IgD-negative memory B cell (primary cell): ENCODE results near the gene MARVELD3. TPM values are rescaled to one million over a fixed set of nuclear protein-coding genes. Genes with fewer than 3 reads are reported as not detected.
A peak's percentile ranks its signal among the peaks of the same experiment; 100 is the strongest.
"Not testable (repeated sequence)": the region's sequence is repeated elsewhere in the genome, so short reads cannot be mapped to it uniquely, and the experiment has no call there.

Source experiments
- H3K27ac Mint-ChIP-seq, 3 donors: one replicate each; pipeline ENCODE4 v1.8.0; 2020 to 2022; ENCODE audit warnings: mild to moderate bottlenecking in 3 of 3, mixed read lengths in 3 of 3, moderate library complexity in 1 of 3
- H3K27me3 Mint-ChIP-seq: one replicate; pipeline ENCODE4 v1.8.0; 2021; ENCODE audit warnings: mixed read lengths
- H3K36me3 Mint-ChIP-seq: one replicate; pipeline ENCODE4 v1.8.0; 2020; ENCODE audit warnings: mild to moderate bottlenecking, mixed read lengths
- H3K4me1 Mint-ChIP-seq, 3 donors: one replicate each; pipeline ENCODE4 v1.8.0; 2020 to 2022; ENCODE audit warnings: mixed read lengths in 3 of 3, mild to moderate bottlenecking in 1 of 3
- H3K4me3 Mint-ChIP-seq, 4 donors: one replicate each; pipeline ENCODE4 v1.8.0; 2020 to 2022; ENCODE audit warnings: mild to moderate bottlenecking in 4 of 4, mixed read lengths in 4 of 4, moderate library complexity in 3 of 4
- H3K9me3 Mint-ChIP-seq, 3 donors: one replicate each; pipeline ENCODE4 v1.8.0; 2020 to 2021; ENCODE audit warnings: mixed read lengths in 3 of 3, mild to moderate bottlenecking in 1 of 3
- polyA plus RNA-seq: library from polyadenylated mRNA; unstranded; fragments of 300-500 nt; fragmentation: Illumina TruSeq; gene quantifications from one replicate; pipeline ENCODE4 v1.2.3, GENCODE V29; 2021

The MARVELD3 gene, protein sequence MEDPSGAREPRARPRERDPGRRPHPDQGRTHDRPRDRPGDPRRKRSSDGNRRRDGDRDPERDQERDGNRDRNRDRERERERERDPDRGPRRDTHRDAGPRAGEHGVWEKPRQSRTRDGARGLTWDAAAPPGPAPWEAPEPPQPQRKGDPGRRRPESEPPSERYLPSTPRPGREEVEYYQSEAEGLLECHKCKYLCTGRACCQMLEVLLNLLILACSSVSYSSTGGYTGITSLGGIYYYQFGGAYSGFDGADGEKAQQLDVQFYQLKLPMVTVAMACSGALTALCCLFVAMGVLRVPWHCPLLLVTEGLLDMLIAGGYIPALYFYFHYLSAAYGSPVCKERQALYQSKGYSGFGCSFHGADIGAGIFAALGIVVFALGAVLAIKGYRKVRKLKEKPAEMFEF
- polyA plus RNA-seq, result not detected

DNA sequence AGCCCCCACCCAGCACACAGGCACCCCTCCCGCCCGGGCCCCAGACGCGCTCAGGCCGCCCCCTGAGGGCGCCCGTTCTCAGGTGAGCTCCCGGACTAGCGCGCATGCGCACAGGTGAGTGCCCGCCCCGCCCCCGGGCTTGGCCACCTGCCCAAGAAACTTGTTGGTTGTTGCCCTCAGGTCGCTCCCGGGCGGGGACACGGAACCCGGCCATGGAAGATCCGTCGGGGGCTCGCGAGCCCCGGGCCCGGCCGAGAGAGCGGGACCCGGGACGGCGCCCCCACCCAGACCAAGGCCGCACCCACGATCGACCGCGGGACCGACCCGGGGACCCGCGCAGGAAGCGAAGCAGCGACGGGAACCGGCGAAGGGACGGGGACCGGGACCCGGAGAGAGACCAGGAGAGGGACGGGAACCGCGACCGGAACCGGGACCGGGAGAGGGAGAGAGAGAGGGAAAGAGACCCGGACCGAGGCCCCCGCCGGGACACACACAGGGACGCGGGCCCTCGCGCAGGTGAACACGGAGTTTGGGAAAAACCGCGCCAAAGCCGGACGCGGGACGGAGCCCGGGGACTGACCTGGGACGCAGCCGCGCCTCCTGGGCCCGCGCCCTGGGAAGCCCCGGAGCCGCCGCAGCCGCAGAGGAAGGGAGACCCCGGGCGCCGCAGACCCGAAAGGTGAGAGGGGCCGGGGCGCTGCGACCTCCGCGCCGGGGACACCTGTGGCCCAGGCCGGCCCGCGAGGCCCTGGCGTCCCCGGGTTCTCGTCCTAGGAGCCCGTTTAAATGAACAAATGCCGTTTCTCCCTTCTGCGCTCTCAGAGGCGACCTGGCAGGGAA lies at the start of gene MARVELD3:
MARVELD3 (plus strand) TSS at position 167 of the 840 bp plus-strand sequence; CDS start at position 213, 46 bp downstream.
- Mint-ChIP-seq H3K27ac (no peak within 1 kb of the TSS), H3K27me3 (peaks cover 5% of the 10 kb centered on the region), H3K4me1 (peaks cover 0 to 8% (median 2%) of the 10 kb centered on the region in 3 donors), H3K36me3 (peaks cover 2% of the 10 kb centered on the region), H3K4me3 (peak within 1 kb of the TSS; percentile 35 to 78 (median 62)), H3K9me3 (no peaks in the 10 kb centered on the region)

DNA sequence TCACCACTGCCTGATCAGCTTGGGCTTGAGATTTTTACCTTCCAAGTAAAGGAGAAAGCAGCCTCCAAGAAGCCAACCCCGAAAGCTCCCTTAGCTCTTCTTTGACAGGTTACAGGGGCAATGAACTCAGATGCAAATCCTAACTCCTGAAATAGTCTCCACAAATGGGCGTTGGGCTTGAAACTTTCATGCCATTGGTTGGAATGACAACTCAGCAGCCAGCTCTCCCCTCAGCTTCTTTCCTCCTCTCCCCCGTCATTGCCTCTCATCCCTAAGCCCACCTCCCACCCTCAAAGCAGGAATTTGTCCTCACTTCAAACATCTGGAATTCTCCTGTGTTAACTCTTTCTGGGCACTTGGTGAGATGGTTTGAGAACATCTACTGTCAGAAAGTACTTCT lies 49.0 kb upstream of the MARVELD3 start, which contains the start of gene TAT:
TAT (minus strand) TSS at position 122 of the 400 bp plus-strand sequence. CDS start 677 bp downstream, outside the sequence.
- Mint-ChIP-seq H3K27ac (peak within 1 kb of the TSS in 1 of 3 donors; percentile 27), H3K36me3 (peaks cover 2% of the 10 kb centered on the region), H3K4me3 (no peak within 1 kb of the TSS), H3K27me3 (no peaks in the 10 kb centered on the region), H3K9me3 (no peaks in the 10 kb centered on the region), H3K4me1 (peaks cover 0 to 5% (median 3%) of the 10 kb centered on the region in 3 donors)

DNA sequence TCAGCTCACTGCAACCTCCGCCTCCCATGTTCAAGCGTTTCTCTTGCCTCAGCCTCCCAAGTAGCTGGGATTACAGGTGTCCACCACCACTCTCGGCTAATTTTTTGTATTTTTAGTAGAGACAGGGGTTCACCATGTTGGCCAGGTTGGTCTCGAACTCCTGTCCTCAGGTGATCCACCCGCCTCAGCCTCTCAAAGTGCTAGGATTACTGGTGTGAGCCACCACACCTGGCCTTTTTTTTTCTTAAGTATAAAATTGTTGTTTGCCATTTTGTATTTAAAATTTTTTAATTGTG lies 43.5 kb upstream of the MARVELD3 start:
- not testable (repeated sequence) for H3K9me3 Mint-ChIP-seq, H3K36me3 Mint-ChIP-seq, H3K27me3 Mint-ChIP-seq, H3K4me3 Mint-ChIP-seq, H3K27ac Mint-ChIP-seq
- H3K4me1 Mint-ChIP-seq, result peaks cover 2 to 15% (median 7%) of the 10 kb centered on the region in 3 donors

DNA sequence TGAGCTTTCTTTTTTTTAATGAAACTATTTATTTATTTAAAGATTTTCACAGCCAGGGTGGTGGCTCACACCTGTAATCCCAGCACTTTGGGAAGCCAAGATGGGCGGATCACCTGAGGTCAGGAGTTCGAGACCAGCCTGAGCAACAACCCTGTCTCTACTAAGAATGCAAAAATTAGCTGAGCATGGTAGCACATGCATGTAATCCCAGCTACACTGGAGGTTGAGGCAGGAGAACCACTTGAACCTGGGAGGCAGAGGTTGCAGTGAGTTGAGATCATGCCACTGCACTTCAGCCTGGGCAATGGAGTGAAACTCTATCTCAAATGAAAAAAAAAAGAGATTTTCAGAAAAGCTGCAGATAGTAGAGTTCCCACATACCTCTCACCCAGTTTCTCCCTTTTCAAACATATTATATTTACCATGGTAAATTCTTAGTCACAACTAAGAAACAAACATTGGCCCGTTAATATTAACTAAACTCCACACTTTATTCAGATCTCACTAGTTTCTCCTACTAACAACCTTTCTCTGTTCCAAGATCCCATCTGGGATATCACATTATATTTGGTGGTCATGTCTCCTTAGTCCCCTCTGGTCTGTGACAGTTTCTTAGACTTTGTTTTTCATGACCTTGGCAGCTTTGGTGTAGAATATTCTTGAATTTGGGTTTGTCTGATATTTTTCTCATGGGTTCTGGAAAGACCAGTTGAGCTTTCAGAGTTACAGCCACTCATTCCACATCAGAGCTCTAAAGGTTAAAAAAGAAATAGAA lies 41.3 kb upstream of the MARVELD3 start:
- H3K27me3 Mint-ChIP-seq, result peaks cover 7% of the 10 kb centered on the region
- no peaks in the 10 kb centered on the region for H3K9me3 Mint-ChIP-seq
- H3K4me1 Mint-ChIP-seq, result peaks cover 5 to 18% (median 15%) of the 10 kb centered on the region in 3 donors
- no peak overlapping the region for H3K27ac Mint-ChIP-seq
- H3K4me3 Mint-ChIP-seq, result no peak overlapping the region
- peaks cover 3% of the 10 kb centered on the region for H3K36me3 Mint-ChIP-seq

DNA sequence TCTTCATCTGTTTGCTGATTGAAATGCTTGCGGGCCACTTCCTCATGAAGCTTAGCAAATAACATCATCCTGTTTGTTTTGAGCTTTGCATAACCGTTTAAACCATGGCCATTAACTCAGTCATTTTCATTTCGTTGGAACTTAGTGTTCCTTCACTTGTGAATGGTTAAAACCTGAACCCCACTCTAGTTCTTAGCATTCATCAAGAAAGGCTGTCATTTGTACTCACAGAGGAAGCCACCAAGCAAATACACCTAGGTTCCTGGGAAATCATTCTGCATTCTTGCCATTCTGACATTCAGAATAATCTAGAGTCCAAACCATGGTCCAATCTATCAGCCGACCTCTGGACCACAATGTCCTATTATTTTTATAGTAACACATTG lies 40.7 kb upstream of the MARVELD3 start:
- H3K27ac Mint-ChIP-seq, result no peak overlapping the region
- H3K9me3 Mint-ChIP-seq, result no peaks in the 10 kb centered on the region
- no peak overlapping the region for H3K4me3 Mint-ChIP-seq
- H3K4me1 Mint-ChIP-seq, result peaks cover 5 to 18% (median 15%) of the 10 kb centered on the region in 3 donors
- peaks cover 3% of the 10 kb centered on the region for H3K36me3 Mint-ChIP-seq
- H3K27me3 Mint-ChIP-seq, result peaks cover 8% of the 10 kb centered on the region

DNA sequence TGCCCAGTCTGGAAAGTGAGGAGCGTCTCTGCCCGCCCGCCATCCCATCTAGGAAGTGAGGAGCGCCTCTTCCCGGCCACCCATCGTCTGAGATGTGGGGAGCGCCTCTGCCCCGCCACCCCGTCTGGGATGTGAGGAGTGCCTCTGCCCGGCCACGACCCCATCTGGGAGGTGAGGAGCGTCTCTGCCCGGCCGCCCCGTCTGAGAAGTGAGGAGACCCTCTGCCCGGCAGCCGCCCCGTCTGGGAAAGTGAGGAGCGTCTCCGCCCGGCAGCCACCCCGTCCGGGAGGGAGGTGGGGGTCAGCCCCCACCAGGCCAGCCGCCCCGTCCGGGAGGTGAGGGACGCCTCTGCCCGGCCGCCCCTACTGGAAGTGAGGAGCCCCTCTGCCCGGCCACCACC lies 36.6 kb upstream of the MARVELD3 start:
- not testable (repeated sequence) for H3K36me3 Mint-ChIP-seq, H3K4me3 Mint-ChIP-seq, H3K9me3 Mint-ChIP-seq, H3K27ac Mint-ChIP-seq
- peaks cover 17% of the 10 kb centered on the region for H3K27me3 Mint-ChIP-seq
- peaks cover 5 to 18% (median 15%) of the 10 kb centered on the region in 3 donors for H3K4me1 Mint-ChIP-seq

DNA sequence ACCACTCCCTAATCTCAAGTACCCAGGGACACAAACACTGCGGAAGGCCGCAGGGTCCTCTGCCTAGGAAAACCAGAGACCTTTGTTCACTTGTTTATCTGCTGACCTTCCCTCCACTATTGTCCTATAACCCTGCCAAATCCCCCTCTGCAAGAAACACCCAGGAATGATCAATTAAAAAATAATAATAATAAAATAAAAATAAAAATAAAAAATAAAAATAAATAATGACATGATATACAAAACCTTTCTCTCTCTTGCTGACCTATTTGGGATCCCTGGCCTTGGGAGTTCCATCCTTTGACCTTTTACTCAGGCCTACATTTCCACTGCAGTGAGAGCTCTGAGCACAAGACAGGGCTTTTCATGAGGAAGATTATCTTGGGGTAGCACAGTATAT lies 35.9 kb upstream of the MARVELD3 start:
- H3K4me1 Mint-ChIP-seq, result peaks cover 5 to 15% (median 14%) of the 10 kb centered on the region in 3 donors
- not testable (repeated sequence) for H3K36me3 Mint-ChIP-seq, H3K4me3 Mint-ChIP-seq, H3K27ac Mint-ChIP-seq, H3K9me3 Mint-ChIP-seq
- peaks cover 17% of the 10 kb centered on the region for H3K27me3 Mint-ChIP-seq

DNA sequence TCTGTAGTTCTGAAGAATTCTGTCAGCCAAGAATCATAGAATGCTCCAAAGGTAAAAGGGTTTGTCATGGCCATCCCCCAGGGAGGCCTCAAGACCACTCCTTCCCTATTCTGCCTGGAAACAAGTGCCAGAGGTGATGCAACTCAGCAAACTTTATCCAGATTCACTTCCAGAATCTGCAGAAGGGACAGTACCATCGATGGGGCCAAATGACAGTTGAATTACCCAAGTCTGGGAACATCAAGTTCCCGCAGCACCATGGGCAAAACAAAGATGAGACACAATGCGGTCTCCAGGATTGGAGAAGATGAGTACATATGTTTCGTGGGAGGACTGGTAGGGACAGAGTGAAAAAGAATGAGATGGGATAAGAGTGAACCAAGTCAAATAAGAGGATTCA lies 35.4 kb upstream of the MARVELD3 start:
- Mint-ChIP-seq H3K36me3 (peaks cover 3% of the 10 kb centered on the region), H3K27me3 (peaks cover 17% of the 10 kb centered on the region), H3K27ac (no peak overlapping the region)

DNA sequence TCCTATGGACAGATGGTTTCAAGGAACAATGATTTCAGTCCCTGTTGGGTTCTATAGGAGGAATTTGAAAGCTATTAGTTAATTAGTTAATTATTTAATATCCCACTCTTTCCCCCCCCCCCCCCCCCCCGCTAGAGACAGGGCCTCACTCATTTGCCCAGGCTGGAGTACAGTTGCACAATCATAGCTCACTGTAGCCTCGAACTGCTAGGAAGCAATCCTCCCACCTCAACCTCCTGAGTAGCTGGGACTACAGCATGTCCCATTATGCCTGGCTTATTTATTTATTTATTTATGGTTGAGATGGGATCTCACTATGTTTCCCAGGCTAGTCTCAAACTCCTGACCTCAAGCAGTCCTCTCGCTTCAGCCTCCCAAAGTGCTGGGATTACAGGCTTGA lies 34.1 kb upstream of the MARVELD3 start:
- Mint-ChIP-seq H3K9me3 (no peaks in the 10 kb centered on the region), H3K4me3 (no peak overlapping the region), H3K36me3 (peaks cover 3% of the 10 kb centered on the region), H3K4me1 (peaks cover 5 to 11% (median 8%) of the 10 kb centered on the region in 3 donors), H3K27ac (no peak overlapping the region), H3K27me3 (peaks cover 15% of the 10 kb centered on the region)

More for the DNA sequence above, 35.4 kb upstream of the MARVELD3 start:
- Mint-ChIP-seq H3K9me3 (no peaks in the 10 kb centered on the region), H3K4me3 (no peak overlapping the region), H3K4me1 (peaks cover 5 to 12% (median 11%) of the 10 kb centered on the region in 3 donors)

DNA sequence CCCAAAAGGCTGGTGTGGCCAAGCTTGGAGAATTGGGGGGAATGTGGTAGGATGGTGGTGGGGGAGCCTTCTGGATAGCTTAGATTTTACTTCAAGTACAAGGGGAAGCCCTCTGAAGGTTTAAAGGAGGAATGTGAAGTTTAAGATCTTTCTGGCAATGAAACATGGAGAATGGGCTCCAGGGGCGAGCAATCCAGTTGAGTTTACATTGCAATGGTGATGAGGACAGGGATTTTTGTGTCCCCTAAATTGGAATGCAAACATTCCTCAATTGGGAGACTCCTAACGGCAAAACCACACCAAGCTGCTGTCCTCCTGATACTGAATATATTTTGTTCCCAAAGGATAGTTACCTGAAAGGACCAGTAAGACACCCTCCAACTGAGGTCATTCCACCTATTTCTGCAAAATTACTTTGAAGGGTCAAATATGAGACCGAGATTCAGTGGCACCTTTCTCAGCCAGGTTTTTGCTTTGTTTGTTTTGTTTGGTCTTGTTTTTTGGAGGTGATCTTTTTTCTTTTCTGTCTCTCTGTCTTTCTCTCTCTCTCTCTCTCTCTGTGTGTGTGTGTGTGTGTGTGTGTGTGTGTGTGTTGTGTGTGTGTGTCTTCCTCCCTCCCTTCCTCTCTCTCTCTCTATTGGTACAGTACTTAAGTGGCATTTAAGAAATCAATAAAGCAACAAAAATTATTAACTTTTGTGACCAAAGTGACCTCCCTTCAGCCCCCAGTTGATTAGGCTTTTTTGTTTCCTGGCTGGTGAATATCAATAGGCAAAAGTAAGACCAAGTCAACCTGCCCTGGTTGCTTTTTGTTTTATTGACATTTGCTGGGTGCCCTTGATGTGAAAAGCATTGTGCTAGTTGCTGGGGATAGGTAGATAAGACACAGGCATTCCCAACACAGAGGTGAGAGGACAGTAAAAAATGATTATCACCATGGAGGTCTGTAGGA lies 32.7 kb upstream of the MARVELD3 start:
- peak overlapping the region in 1 of 3 donors; percentile 20 for H3K27ac Mint-ChIP-seq
- no peaks in the 10 kb centered on the region for H3K36me3 Mint-ChIP-seq
- no peak overlapping the region for H3K4me3 Mint-ChIP-seq
- H3K27me3 Mint-ChIP-seq, result peaks cover 16% of the 10 kb centered on the region
- H3K4me1 Mint-ChIP-seq, result peaks cover 0 to 3% (median 0%) of the 10 kb centered on the region in 3 donors
- H3K9me3 Mint-ChIP-seq, result no peaks in the 10 kb centered on the region

DNA sequence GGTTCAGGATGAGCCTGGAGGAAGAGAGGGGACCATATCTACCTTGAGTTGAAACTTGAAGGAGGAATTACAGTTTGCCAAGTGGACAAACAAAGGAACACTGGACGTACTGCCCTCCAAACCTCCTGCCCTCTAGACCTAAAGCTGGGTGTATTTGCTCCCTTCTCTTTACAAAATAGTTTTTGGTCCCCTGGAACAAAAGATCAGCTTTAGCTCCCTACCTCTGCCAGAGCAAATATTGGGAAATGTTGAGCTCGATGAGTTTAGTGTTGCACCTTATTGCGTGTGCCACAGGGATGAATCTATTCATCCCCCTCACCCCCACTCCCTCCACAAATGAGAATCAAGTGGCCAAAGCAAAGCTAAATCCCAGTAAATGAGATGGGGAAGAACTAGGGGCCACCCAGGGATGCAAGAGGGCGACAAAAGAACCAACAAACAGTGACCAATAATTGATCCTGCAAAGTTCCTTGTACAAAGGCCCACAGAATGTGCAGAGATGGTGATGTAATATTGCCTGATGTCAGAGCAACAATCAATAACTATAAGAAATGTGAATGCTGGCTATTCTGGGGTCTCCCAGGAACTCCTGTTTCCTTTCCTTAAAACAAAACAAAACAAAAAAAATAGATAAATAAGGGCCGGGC lies 31.9 kb upstream of the MARVELD3 start:
- H3K36me3 Mint-ChIP-seq, result no peaks in the 10 kb centered on the region
- no peaks in the 10 kb centered on the region for H3K9me3 Mint-ChIP-seq
- H3K4me1 Mint-ChIP-seq, result no peaks in the 10 kb centered on the region
- no peak overlapping the region for H3K4me3 Mint-ChIP-seq
- no peak overlapping the region for H3K27ac Mint-ChIP-seq
- peaks cover 16% of the 10 kb centered on the region for H3K27me3 Mint-ChIP-seq

DNA sequence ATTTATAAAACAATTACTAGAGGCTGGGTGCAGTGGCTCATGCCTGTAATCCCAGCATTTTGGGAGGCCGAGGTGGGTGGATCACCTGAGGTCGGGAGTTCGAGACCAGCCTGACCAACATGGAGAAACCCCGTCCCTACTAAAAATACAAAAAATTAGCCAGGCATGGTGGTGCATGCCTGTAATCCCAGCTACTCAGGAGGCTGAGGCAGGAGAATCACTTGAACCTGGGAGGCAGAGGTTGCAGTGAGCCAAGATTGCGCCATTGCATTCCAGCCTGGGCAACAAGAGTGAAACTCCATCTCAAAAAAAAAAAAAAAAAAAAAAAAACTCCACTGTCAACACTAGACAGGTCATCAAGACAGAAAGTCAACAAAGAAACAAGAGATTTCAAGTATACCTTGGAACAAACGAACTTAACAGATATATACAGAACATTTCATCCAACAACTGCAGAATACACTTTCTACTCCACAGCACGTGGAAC lies 30.6 kb upstream of the MARVELD3 start:
- peaks cover 14% of the 10 kb centered on the region for H3K27me3 Mint-ChIP-seq
- not testable (repeated sequence) for H3K4me3 Mint-ChIP-seq, H3K9me3 Mint-ChIP-seq

DNA sequence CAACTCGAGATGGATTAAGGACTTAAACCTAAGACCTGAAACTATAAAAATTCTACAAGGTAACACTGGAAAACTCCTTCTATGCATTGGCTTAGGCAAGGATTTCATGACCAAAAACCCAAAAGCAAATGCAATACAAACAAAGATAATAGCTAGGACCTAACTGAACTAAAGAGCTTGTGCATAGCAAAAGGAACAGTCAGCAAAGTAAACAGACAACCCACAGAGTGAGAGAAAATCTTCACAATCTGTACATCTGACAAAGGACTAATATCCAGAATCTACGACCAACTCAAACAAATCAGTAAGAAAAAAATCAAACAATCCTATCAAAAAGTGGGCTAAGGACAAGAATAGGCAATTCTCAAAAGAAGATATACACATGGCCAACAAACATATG lies 27.6 kb upstream of the MARVELD3 start:
- not testable (repeated sequence) for H3K36me3 Mint-ChIP-seq, H3K9me3 Mint-ChIP-seq, H3K4me1 Mint-ChIP-seq, H3K27ac Mint-ChIP-seq, H3K4me3 Mint-ChIP-seq, H3K27me3 Mint-ChIP-seq

More for the DNA sequence above, 30.6 kb upstream of the MARVELD3 start:
- not testable (repeated sequence) for H3K36me3 Mint-ChIP-seq, H3K4me1 Mint-ChIP-seq, H3K27ac Mint-ChIP-seq
